Astrocyte of the cerebellum (primary cell): Measurements from ENCODE around the gene SLC5A1.

Experiments used
- DNase-seq: peaks from one replicate; pipeline ENCODE4 v3.0.0-alpha.2; 2011; ENCODE audit warnings: low read depth
- H3K4me3 ChIP-seq: 2 replicates; pipeline ENCODE4 v1.5.1; 2011; ENCODE audit warnings: mild to moderate bottlenecking, low read depth, low read length, moderate library complexity
- in situ Hi-C: cut with HindIII; loops from 2 replicates; pipeline ENCODE4 v1.10.0; 2017; ENCODE audit warnings: low sequenced_read_pairs
- TF ChIP-seq, protein P1 (sequence below): IDR thresholded peaks from 2 replicates; pipeline ENCODE4 v1.5.1; 2012; ENCODE audit warnings: low read length, low read depth, moderate library complexity, mild to moderate bottlenecking; ENCODE audit errors: missing control alignments

SLC5A1 gene

DNA sequence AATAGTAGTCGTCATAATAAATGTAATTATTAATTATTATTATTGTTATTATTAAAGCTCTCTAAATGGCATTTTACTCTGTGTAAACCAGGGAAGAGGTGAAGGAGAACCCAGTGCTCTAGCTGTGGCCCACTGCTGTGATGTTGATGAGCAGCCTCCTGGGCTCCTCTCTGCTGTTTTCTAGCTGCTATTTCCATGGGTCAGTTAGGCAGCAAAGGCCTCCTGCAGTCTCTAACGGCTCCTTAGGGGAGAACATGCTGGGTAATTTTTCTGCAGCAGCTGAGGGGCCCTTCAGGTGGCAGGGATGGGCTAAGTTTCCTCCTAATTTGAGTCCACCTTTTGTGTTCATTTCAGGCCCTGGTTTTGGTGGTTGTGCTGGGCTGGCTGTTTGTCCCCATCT, 24.6 kb downstream of the SLC5A1 start:
- no peak overlapping the region for H3K4me3 ChIP-seq
- TF ChIP-seq, protein P1, sequence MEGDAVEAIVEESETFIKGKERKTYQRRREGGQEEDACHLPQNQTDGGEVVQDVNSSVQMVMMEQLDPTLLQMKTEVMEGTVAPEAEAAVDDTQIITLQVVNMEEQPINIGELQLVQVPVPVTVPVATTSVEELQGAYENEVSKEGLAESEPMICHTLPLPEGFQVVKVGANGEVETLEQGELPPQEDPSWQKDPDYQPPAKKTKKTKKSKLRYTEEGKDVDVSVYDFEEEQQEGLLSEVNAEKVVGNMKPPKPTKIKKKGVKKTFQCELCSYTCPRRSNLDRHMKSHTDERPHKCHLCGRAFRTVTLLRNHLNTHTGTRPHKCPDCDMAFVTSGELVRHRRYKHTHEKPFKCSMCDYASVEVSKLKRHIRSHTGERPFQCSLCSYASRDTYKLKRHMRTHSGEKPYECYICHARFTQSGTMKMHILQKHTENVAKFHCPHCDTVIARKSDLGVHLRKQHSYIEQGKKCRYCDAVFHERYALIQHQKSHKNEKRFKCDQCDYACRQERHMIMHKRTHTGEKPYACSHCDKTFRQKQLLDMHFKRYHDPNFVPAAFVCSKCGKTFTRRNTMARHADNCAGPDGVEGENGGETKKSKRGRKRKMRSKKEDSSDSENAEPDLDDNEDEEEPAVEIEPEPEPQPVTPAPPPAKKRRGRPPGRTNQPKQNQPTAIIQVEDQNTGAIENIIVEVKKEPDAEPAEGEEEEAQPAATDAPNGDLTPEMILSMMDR = no peak
- in situ Hi-C loops = no loop called here
- DNase-seq = no peak

DNA sequence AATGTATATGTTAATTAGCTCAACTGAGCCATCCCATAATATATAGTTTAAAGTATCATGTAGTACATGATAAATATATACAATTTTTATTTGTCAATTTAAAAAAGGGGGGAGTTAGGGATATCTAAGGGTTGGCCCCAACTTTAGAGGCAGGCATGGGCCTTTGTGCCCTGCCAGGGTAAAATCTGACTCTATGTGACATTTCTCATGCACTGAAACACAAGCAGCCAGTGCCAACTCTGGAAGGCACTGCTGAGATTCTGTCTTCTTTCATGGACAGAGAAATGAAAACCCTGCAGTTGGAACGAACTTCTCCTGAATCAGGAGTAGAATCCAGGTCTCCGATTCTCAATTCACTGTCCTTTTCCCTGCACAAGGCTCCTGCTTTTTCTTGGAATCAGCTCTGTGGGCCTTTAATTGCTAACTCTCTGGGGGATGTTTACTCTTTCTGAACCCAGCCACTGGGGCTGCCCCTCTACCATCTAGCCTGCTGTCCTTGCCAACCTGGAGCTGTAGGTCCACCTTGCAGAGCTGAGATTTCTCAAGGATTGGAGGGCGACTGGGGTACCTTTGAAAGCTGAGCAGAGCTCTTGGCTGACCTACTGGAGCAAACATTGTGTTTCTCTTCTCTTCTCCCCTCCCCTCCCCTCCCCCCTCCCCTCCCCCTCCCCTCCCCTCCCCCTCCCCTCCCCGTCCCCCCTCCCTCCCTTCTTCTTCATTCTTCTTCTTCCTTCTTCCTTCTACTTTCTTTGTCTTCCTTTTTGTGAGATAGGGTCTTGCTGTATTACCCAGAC, 26.7 kb downstream of the SLC5A1 start:
- in situ Hi-C loops = no loop called here
- TF ChIP-seq, protein P1 = no peak
- H3K4me3 ChIP-seq = no peak overlapping the region
- DNase-seq = no peak

DNA sequence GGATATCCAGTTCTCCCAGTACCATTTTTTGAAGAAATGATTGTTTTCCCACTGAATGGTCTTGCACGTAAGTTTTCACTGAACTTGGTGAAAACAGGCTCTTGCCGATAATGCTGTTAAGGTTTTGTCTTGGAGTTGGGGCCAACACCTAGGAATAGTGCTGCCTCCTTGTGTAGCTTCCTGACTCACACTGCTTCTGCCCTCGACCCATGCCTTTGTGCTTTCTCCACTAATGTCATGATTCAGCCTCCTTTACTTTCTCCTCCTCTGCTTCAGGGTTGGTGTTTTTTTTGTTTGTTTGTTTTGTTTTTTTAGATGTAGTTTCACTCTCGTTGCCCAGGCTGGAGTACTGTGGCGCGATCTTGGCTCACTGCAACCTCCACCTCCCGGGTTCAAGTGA, 30.2 kb downstream of the SLC5A1 start:
- TF ChIP-seq, protein P1 = no peak
- no peak overlapping the region for H3K4me3 ChIP-seq
- no peak for DNase-seq
- in situ Hi-C loops = no loop called here

DNA sequence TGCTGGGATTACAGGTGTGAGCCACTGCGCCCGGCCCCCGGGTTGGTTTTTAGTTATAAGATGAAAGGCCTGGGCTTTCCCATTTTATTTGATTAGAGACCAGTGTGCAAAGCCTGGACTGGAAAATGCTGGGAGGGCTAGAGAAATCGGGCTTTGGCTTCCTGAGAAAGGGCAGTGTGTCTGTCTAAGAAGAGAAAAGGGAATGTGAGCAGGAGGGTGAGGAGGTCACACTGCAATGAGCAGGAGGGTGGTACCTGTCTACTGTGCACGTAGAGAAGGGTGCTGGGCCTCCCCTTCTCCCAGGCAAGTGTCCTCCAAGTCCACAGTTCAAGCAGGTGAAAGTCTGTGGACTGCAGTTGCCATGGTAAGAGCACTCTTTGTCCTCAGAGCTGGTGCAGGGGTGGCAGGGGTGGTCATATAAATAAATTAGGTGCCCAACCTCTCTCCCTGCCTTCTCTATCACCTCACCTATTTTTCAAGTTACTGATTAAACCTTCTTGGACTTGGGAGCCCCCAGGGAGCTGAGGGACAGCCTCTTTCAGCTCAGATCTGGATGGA, 30.8 kb downstream of the SLC5A1 start:
- TF ChIP-seq, protein P1 = no peak
- in situ Hi-C loops = no loop called here
- no peak for DNase-seq
- no peak overlapping the region for H3K4me3 ChIP-seq

DNA sequence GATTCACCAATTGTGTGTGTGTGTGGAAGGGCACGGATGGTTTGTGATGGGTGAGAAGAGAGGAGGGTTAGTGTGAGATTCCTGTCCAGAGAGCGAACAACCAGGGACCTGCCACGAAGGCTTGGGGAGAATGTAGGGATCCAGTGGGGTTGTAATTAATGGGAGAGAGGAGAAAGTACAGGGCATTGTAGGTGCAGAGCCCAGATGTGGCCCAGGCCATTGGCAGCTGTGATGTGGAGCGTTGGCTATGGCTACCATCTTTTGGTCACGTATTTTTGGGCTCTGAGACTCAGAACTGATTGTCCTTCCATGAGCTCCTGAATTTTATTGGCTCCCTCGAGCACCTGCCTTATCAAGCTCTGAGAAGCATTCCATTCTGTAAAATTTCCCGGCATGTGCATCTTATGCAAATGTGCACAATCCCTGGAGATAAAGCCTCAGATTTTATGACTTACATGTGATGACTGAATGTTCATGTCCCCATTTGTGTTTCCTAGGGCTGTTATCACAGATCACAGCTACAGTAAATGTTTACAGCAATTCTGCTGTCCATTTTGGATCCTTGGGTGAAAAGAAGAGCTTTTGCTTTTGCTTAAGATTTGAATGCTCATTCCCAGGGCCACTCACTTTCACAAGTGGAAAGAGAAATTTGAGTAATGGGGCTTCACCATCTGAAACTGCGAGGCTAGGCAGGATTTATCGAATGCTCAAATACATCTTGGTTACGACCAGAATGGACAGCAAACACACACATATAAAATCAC, 33.1 kb downstream of the SLC5A1 start:
- no peak for DNase-seq
- TF ChIP-seq, protein P1 = no peak
- in situ Hi-C loops = no loop called here

DNA sequence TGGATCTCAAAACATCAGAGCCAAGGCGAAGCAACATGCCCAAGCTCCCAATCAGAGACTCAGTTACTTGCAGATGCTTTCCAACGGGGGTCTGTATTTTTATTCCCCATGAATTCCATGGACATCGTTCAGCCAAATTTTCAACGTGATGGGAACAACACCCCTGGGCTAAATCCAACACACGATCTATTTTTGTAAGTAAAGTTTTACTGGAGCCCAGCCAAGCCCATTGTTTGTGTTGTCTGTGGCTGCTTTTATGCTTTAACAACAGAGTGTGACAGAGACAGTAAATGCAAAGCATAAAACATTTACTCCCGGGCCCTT, 33.7 kb downstream of the SLC5A1 start:
- in situ Hi-C loops = no loop called here
- no peak for DNase-seq
- TF ChIP-seq, protein P1 = no peak
- H3K4me3 ChIP-seq = no peak overlapping the region

More for the DNA sequence above, 33.1 kb downstream of the SLC5A1 start:
- no peak overlapping the region for H3K4me3 ChIP-seq
